ENCODE measurements around the gene FLAD1.

GRCh38 chr1:155010211-155010918, 27.2 kb downstream of the FLAD1 start:
- TF ChIP-seq CTCF (IDR thresholded peaks at IDR 0.05): no peak
- no peak for TF ChIP-seq POLR2AphosphoS5 (IDR thresholded peaks at IDR 0.05)
- no peak for TF ChIP-seq POLR2A (IDR thresholded peaks at IDR 0.05)
- no peak for TF ChIP-seq EP300 (IDR thresholded peaks at IDR 0.05)
